Sigmoid colon (tissue), 7 donors: ENCODE measurements around the gene TSPAN4. TPM values are rescaled to one million over a fixed set of nuclear protein-coding genes. Genes with fewer than 3 reads are reported as not detected.
A peak's percentile ranks its signal among the peaks of the same experiment; 100 is the strongest.

Source experiments
- DNase-seq: peaks from one replicate; pipeline ENCODE4 v3.0.0-alpha.2; 2019
- H3K27ac ChIP-seq, 4 donors: fragments of 200-600 bp; sonication (generic); one replicate each; pipeline ENCODE4 v1.5.1; 2016 to 2019; ENCODE audit warnings: mild to moderate bottlenecking in 1 of 4
- H3K27me3 ChIP-seq, 3 donors: fragments of 200-600 bp; sonication (generic); one replicate each; pipeline ENCODE4 v1.5.1; 2019; ENCODE audit warnings: mild to moderate bottlenecking in 1 of 3
- H3K36me3 ChIP-seq, 4 donors: fragments of 200-600 bp; sonication (generic); one replicate each; pipeline ENCODE4 v1.5.1; 2016 to 2019
- H3K4me1 ChIP-seq, 4 donors: fragments of 200-600 bp; sonication (generic); one replicate each; pipeline ENCODE4 v1.5.1; 2017 to 2019
- H3K4me3 ChIP-seq, 4 donors: fragments of 200-600 bp; sonication (generic); one replicate each; pipeline ENCODE4 v1.5.1; 2017 to 2019; ENCODE audit warnings: mild to moderate bottlenecking in 2 of 4, moderate library complexity in 1 of 4
- H3K9me3 ChIP-seq, 4 donors: fragments of 200-600 bp in 3 of 4; sonication (generic) in 3 of 4; one replicate each; pipeline versions ENCODE4 v1.5.1 to v1.6.1; 2013 to 2019
- CTCF ChIP-seq, 4 experiments: fragments of 450-650 bp in 3 of 4; fragments of 200-600 bp in 1 of 4; IDR thresholded peaks; one replicate each; pipeline ENCODE4 v1.5.1; 2016 to 2019; ENCODE audit warnings: antibody characterized with exemption in 4 of 4, mild to moderate bottlenecking in 3 of 4, moderate library complexity in 2 of 4
- EP300 ChIP-seq, 4 donors: sonication (generic); formaldehyde crosslinking; IDR thresholded peaks; one replicate each; pipeline ENCODE4 v1.6.1; 2017; ENCODE audit warnings: antibody characterized with exemption in 4 of 4
- POLR2A ChIP-seq, 2 donors: fragments of 450-650 bp; IDR thresholded peaks; one replicate each; pipeline ENCODE4 v1.6.1; 2016; ENCODE audit warnings: antibody characterized with exemption in 2 of 2, mild to moderate bottlenecking in 2 of 2, moderate library complexity in 2 of 2
- POLR2AphosphoS5 ChIP-seq, 4 donors: sonication (generic); formaldehyde crosslinking; IDR thresholded peaks; one replicate each; pipeline ENCODE4 v1.6.1; 2017; ENCODE audit warnings: antibody characterized with exemption in 4 of 4
- WGBS, 2 donors: extraction: QIAGEN DNeasy Blood & Tissue Kit; methylation state at CpG; one replicate each; pipeline ENCODE4 v1.1.7; 2013; 5-methylcytosine and 5-hydroxymethylcytosine counted together
- intact Hi-C: fragments of 100-400 bp; cut with DNase I; formaldehyde crosslinking; loops from one replicate; pipeline ENCODE4 v1.15.1; 2023
- polyA plus RNA-seq, 3 donors: library from polyadenylated mRNA; stranded (reverse); fragments of 200-250 nt; gene quantifications; one replicate each; pipeline ENCODE4 v1.2.3, GENCODE V29; 2013
- total RNA-seq, 4 donors: library from RNA; depleted of rRNA; stranded (reverse); fragments of >200 nt; gene quantifications; one replicate each; pipeline ENCODE4 v1.1.0, GENCODE V29; 2016
- donor health status: healthy with polysubstance abuse.
- donor health status: Bipolar disorder and iron deficiency.
- donor health status: healthy.

Gene TSPAN4
- total and polyA plus RNA-seq, 7 donors: 8.8 to 92.7 (median 79.2) TPM

- WGBS, 2 donors: 1 to 2% methylated on average over 67 of the region's 67 CpGs
- intact Hi-C loops: no loop called here
- Histone ChIP-seq H3K36me3 (peaks cover 0 to 19% (median 16%) of the 10 kb centered on the region in 4 donors), H3K27me3 (peaks cover 29 to 49% (median 43%) of the 10 kb centered on the region in 3 donors), H3K27ac (peak within 1 kb of the TSS; percentile 82 to 90 (median 86)), H3K9me3 (no peaks in the 10 kb centered on the region), H3K4me1 (peaks cover 0 to 84% (median 63%) of the 10 kb centered on the region in 4 donors), H3K4me3 (peak within 1 kb of the TSS; percentile 37 to 81 (median 68))
- DNase-seq: no peak
- no peak for TF ChIP-seq POLR2A (IDR thresholded peaks at IDR 0.05)
- TF ChIP-seq POLR2AphosphoS5 (IDR thresholded peaks at IDR 0.05): peak; percentile 31 to 62 (median 32)
- TF ChIP-seq CTCF (IDR thresholded peaks at IDR 0.05): peak in 1 of 4 experiments; percentile 9
Observed at GRCh38 chr11:832529-833113, 10.0 kb upstream of the TSPAN4 start, which contains the start of gene CD151. Gene CD151 (plus strand): TSS chr11:832952. CDS start chr11:836070, 3,118 bp downstream.

- 1% methylated on average over 55 of the region's 55 CpGs for WGBS, 2 donors
- Histone ChIP-seq H3K4me1 (peaks cover 0 to 90% (median 63%) of the 10 kb centered on the region in 4 donors), H3K36me3 (peaks cover 0 to 26% (median 22%) of the 10 kb centered on the region in 4 donors), H3K27me3 (peaks cover 23 to 42% (median 37%) of the 10 kb centered on the region in 3 donors), H3K4me3 (peak overlapping the region; percentile 37 to 81 (median 68)), H3K27ac (peak overlapping the region; percentile 82 to 90 (median 86)), H3K9me3 (no peaks in the 10 kb centered on the region)
- intact Hi-C loops: no loop called here
- TF ChIP-seq POLR2AphosphoS5 (IDR thresholded peaks at IDR 0.05) (peak in 3 of 4 donors; percentile 16 to 45 (median 41)), EP300 (IDR thresholded peaks at IDR 0.05) (no peak)
- DNase-seq: no peak
Observed at GRCh38 chr11:833114-833791, 9.4 kb upstream of the TSPAN4 start.

GRCh38 chr11:833849-834311, 8.8 kb upstream of the TSPAN4 start:
- no peaks in the 10 kb centered on the region for H3K9me3 ChIP-seq
- no peak for TF ChIP-seq POLR2A (IDR thresholded peaks at IDR 0.05)
- TF ChIP-seq POLR2AphosphoS5 (IDR thresholded peaks at IDR 0.05): peak in 1 of 4 donors; percentile 42
- intact Hi-C loops: no loop called here
- peak overlapping the region; percentile 37 to 81 (median 68) for H3K4me3 ChIP-seq
- 16 to 50% methylated on average over 9 of the region's 9 CpGs for WGBS, 2 donors
- peaks cover 0 to 90% (median 67%) of the 10 kb centered on the region in 4 donors for H3K4me1 ChIP-seq
- H3K27ac ChIP-seq: peak overlapping the region; percentile 82 to 90 (median 86)
- H3K36me3 ChIP-seq: peaks cover 3 to 32% (median 29%) of the 10 kb centered on the region in 4 donors
- H3K27me3 ChIP-seq: peaks cover 22 to 36% (median 31%) of the 10 kb centered on the region in 3 donors
- DNase-seq: no peak

GRCh38 chr11:834371-835316, 8.0 kb upstream of the TSPAN4 start:
- WGBS, 2 donors: 15 to 43% methylated on average over 31 of the region's 31 CpGs
- intact Hi-C loops: no loop called here
- H3K4me1 ChIP-seq: peaks cover 0 to 87% (median 61%) of the 10 kb centered on the region in 4 donors

More at GRCh38 chr11:834371-835316, 8.0 kb upstream of the TSPAN4 start:
- Histone ChIP-seq H3K27ac (peak overlapping the region; percentile 82 to 90 (median 86)), H3K9me3 (no peaks in the 10 kb centered on the region), H3K36me3 (peaks cover 11 to 40% (median 36%) of the 10 kb centered on the region in 4 donors), H3K4me3 (peak overlapping the region in 3 of 4 donors; percentile 67 to 81 (median 70)), H3K27me3 (peaks cover 17 to 28% (median 24%) of the 10 kb centered on the region in 3 donors)
- DNase-seq: peak; percentile 94
- TF ChIP-seq CTCF (IDR thresholded peaks at IDR 0.05): peak in 2 of 4 experiments; percentile 10 to 32
- TF ChIP-seq POLR2AphosphoS5 (IDR thresholded peaks at IDR 0.05): peak; percentile 41 to 85 (median 71)
- TF ChIP-seq EP300 (IDR thresholded peaks at IDR 0.05): peak in 2 of 4 donors; percentile 47 to 58
- peak in 1 of 2 donors; percentile 23 for TF ChIP-seq POLR2A (IDR thresholded peaks at IDR 0.05)
